Measurements from ENCODE around the gene ERP27. TPM values are rescaled to one million over a fixed set of nuclear protein-coding genes. Genes with fewer than 3 reads are reported as not detected.

Gene ERP27
- total and polyA plus RNA-seq, 2 of the 8 experiments (the other 6 are each of a cell fraction or from before 2014, with no cell fraction given), result not detected

- TF ChIP-seq CHD7 (IDR thresholded peaks at IDR 0.05; ENCODE audit: insufficient replicate concordance, low read length), result no peak
- no peak for TF ChIP-seq HDAC6 (IDR thresholded peaks at IDR 0.05; ENCODE audit: low read depth, low read length)
- TF ChIP-seq CEBPB (IDR thresholded peaks at IDR 0.05; ENCODE audit: low read depth, low read length), result no peak
- TF ChIP-seq KDM4A (IDR thresholded peaks at IDR 0.05; ENCODE audit: low read depth, low read length, severe bottlenecking), result no peak
- TF ChIP-seq CHD2 (IDR thresholded peaks at IDR 0.05; ENCODE audit: low read length), result no peak
- no peak for TF ChIP-seq SIRT6 (IDR thresholded peaks at IDR 0.05; ENCODE audit: low read length)
- no peak for TF ChIP-seq EZH2 (IDR thresholded peaks at IDR 0.05; ENCODE audit: low read depth, low read length, severe bottlenecking)
- no peak for TF ChIP-seq TAF7 (optimal IDR thresholded peaks at IDR 0.05; ENCODE audit: borderline replicate concordance, low read depth, low read length)
- TF ChIP-seq TCF12 (IDR thresholded peaks at IDR 0.05; ENCODE audit: low read depth, low read length), result no peak
- TF ChIP-seq RFX5 (IDR thresholded peaks at IDR 0.05; ENCODE audit: borderline replicate concordance, low read depth, low read length), result no peak
- TF ChIP-seq EGR1 (IDR thresholded peaks at IDR 0.05; ENCODE audit: borderline replicate concordance, low read depth, low read length), result no peak
Observed at GRCh38 chr12:14871886-14872285, 66.5 kb downstream of the ERP27 start (continued).

All from H1 (cell line).